Activated CD4-positive, alpha-beta T cell treated with anti-CD3 and anti-CD28 coated beads, Interleukin-2, amount 50 U/mL, for 4 hours (primary cell): ENCODE data around the gene CDHR1.
"Not testable (repeated sequence)": the region's sequence is repeated elsewhere in the genome, so short reads cannot be mapped to it uniquely, and the experiment has no call there.

Source experiments
- DNase-seq, 2 experiments: peaks; one replicate each; pipeline ENCODE4 v3.0.0-alpha.2; 2020

The CDHR1 gene

DNA sequence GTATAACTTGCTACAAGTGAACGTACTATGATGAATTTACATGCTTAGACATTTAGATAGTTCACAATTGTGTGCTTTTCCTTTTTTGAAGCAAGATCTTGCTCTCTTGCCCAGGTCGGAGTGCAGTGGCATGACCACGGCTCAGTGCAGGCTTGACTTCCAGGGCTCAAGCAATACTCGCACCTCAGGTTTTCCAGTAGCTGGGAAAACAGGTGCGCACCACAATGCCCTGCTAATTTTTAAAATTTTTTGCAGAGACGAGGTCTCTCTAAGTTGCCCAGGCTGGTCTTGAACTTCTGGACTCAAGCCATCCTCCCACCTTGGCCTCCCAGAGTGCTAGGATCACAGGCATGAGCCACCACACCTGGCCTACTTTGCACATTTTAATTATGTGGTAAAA, 18.9 kb upstream of the CDHR1 start:
- no peak for DNase-seq

- DNase-seq, result no peak
These were observed 18.0 kb upstream of the CDHR1 start for GRCh38 chr10:84176351-84176750.

GRCh38 chr10:84176836-84177474, 17.4 kb upstream of the CDHR1 start:
- no peak for DNase-seq

DNA sequence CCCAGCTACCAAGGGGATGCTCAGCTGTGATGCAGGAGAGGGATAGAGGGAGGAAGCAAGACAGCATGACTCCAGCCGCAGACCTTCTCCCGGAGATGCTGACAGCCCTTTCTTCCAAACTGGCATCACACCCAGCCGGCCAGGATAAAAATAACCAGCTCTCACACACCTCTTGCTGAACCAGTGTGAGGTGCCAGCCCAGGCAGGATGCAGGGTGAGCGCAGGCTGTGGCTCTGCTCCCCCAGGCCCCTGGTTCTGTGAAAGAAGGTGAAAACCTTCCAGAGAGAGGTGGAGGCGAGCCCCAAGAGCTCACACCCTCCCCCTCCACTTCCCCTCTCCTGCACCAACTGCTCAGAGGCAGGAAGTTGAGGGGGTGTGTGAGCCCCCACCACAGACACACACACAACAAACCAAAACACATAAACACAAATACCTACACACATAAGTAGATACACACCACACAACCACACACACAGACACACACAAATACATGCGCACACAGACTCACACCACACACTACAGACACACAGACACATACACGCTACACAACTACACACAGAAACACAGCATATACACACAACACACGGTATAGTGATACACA, 16.7 kb upstream of the CDHR1 start:
- DNase-seq, result no peak

DNA sequence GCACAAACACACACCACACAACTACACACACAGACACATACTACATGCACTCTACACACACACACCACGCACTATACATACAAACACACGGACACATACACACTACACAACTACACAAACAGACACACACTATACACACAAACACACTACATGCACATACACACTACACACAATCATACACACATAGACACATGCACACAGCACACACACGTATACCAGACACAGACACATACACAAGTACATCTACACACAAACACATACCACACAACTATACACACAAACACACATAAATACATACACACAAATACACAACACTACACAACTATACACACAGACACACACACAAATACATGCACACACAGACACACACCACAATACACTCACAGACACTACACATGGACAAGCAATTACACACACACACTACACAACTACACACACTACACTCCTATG, 16.2 kb upstream of the CDHR1 start:
- DNase-seq, result no peak

- DNase-seq, result no peak
These were observed 15.2 kb upstream of the CDHR1 start for GRCh38 chr10:84179059-84179710.

GRCh38 chr10:84180386-84180785, 14.0 kb upstream of the CDHR1 start:
- not testable (repeated sequence) for DNase-seq

GRCh38 chr10:84181631-84182030, 12.7 kb upstream of the CDHR1 start:
- no peak for DNase-seq

GRCh38 chr10:84184517-84184916, 9.8 kb upstream of the CDHR1 start:
- DNase-seq, result no peak

GRCh38 chr10:84185526-84186175, 8.7 kb upstream of the CDHR1 start:
- no peak for DNase-seq

GRCh38 chr10:84188815-84189214, 5.5 kb upstream of the CDHR1 start:
- no peak for DNase-seq

DNA sequence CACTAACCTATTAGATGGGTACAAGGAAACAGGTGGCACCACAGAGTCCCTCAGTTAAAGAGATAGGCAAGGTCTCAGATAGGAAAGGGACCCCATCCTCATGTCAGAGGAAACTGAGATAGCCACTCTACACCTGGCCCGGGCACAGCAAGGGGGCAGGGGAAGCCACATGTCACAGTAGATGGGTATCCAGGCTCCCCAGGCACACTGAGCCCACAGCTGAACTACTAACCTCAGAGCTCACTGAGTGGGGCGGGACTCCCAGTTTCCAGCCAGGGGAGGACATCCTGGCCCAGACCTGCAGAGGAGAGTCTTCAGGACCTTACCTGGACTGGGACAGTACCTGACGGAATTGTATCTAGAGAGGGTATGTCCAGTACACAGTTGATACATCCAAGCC, 3.7 kb upstream of the CDHR1 start:
- DNase-seq, result no peak

DNA sequence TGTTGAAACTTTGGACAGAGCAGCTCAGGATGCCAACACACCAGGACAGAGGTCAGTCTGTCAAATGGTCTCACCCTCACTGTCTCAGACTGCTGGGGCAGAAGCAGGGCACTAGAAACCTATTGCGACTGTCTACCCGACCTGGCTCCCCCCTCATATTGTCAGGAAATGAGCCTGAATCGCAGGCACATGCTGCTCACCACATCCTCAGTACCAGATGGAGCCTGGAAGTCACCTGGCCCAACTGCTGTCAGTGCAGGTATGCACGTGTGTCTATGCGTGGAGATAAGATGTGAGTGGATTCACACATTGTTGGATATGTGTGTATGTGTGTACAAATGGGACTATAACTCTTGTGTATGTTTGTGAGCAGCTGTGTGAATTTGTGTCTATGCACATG, 3.2 kb upstream of the CDHR1 start:
- no peak for DNase-seq

GRCh38 chr10:84193327-84193726, 1.0 kb upstream of the CDHR1 start:
- DNase-seq, result no peak

- no peak for DNase-seq
These were observed 402 bp upstream of the CDHR1 start for GRCh38 chr10:84193846-84194423.

DNA sequence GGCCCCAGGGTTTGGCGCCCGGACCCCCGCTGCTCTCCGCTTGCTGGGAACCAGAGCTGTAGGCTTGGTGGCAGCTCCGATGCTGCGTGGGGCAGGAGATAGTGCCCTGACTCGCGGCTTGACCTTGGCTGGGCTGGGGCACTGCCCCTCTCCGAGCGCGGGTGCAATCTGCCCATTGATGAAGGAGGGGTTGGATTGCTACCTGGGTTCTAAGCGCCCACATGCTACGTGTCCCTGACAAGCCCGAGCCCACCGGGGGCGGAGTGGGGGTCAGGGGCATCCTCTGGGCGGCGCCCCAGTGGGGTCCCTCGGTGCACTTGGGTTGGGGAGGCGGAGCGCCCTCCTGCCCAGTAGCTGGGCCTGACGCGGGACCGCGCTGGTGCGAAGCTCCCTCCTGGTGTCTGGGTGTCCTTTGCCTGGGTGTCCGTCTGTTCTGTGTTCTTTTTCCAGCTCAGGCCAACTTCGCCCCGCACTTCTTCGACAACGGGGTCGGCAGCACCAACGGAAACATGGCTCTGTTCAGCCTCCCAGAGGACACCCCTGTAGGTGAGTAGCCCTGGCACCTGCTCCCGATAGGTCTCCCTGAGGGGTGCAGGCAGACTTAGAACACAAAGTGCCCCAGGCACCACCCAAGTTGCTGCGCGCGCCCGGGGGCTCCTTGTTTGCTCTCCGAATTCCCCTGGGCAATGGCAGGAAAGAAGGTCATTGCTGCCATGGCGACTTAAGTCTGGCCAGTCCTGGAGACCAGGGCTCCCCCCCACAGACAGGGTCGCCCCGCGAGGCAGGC, 900 bp downstream of the CDHR1 start:
- DNase-seq, result no peak

GRCh38 chr10:84196083-84196482, 1.7 kb downstream of the CDHR1 start:
- no peak for DNase-seq

GRCh38 chr10:84196941-84197340, 2.6 kb downstream of the CDHR1 start:
- DNase-seq, result no peak

DNA sequence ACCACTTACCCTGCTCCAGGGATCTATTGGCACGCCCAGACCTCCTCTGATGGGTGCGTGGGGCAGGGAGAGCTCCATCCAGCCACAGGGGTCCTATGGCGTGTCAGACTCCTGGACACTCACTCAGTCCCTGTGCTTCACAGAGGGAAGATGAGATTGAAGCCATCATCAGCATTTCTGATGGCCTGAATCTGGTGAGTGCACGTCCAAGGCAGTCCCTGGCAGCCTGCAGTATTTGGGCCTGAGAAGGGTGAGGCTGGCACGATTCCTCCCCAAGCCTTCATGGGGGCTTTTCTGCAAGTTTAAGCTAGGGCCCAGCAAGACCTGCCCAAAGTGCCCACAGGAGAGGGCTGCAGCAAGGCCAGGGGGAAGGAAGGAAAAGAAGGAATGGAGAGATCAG, 3.3 kb downstream of the CDHR1 start:
- DNase-seq, result no peak

- DNase-seq, result no peak
These were observed 4.0 kb downstream of the CDHR1 start for GRCh38 chr10:84198206-84198915.

GRCh38 chr10:84200537-84201243, 6.4 kb downstream of the CDHR1 start:
- no peak for DNase-seq
